HuH-7.5 (cell line): Measurements from ENCODE around the gene RPUSD4.
"Not testable (repeated sequence)": the region's sequence is repeated elsewhere in the genome, so short reads cannot be mapped to it uniquely, and the experiment has no call there.

Source experiments
- DNase-seq: peaks from one replicate; pipeline ENCODE4 v3.0.0; 2011; ENCODE audit warnings: low spot score

Gene RPUSD4

GRCh38 chr11:126211236-126212088, at the start of gene RPUSD4, which contains the start of gene FAM118B:
TSS of gene RPUSD4 (minus strand) at chr11:126211650. CDS start at chr11:126211638, 12 bp downstream.
TSS of gene FAM118B (plus strand) at chr11:126211782. CDS start at chr11:126235002, 23,220 bp downstream.
- peak; percentile 90 for DNase-seq

GRCh38 chr11:126257764-126258163, 46.3 kb upstream of the RPUSD4 start:
- no peak for DNase-seq

GRCh38 chr11:126257144-126257543, 45.7 kb upstream of the RPUSD4 start:
- no peak for DNase-seq

GRCh38 chr11:126256216-126256615, 44.8 kb upstream of the RPUSD4 start:
- no peak for DNase-seq

GRCh38 chr11:126255507-126255906, 44.1 kb upstream of the RPUSD4 start:
- not testable (repeated sequence) for DNase-seq

GRCh38 chr11:126254819-126255218, 43.4 kb upstream of the RPUSD4 start:
- no peak for DNase-seq

- DNase-seq, result no peak
Observed at GRCh38 chr11:126253265-126253664, 41.8 kb upstream of the RPUSD4 start.

GRCh38 chr11:126246636-126247035, 35.2 kb upstream of the RPUSD4 start:
- DNase-seq, result no peak

GRCh38 chr11:126233391-126233790, 21.9 kb upstream of the RPUSD4 start:
- DNase-seq, result no peak

- DNase-seq, result no peak
Observed at GRCh38 chr11:126232683-126233082, 21.2 kb upstream of the RPUSD4 start.

GRCh38 chr11:126231725-126232459, 20.4 kb upstream of the RPUSD4 start:
- DNase-seq, result no peak

- DNase-seq, result no peak
Observed at GRCh38 chr11:126229858-126230540, 18.5 kb upstream of the RPUSD4 start.

GRCh38 chr11:126226334-126227084, 15.1 kb upstream of the RPUSD4 start:
- DNase-seq, result no peak

- no peak for DNase-seq
Observed at GRCh38 chr11:126225295-126225665, 13.8 kb upstream of the RPUSD4 start.

GRCh38 chr11:126224647-126225294, 13.3 kb upstream of the RPUSD4 start:
- no peak for DNase-seq

GRCh38 chr11:126219547-126219946, 8.1 kb upstream of the RPUSD4 start:
- no peak for DNase-seq

GRCh38 chr11:126217491-126217890, 6.0 kb upstream of the RPUSD4 start:
- no peak for DNase-seq

GRCh38 chr11:126216526-126217305, 5.3 kb upstream of the RPUSD4 start:
- DNase-seq, result no peak

- DNase-seq, result no peak
Observed at GRCh38 chr11:126214841-126215240, 3.4 kb upstream of the RPUSD4 start.

- no peak for DNase-seq
Observed at GRCh38 chr11:126214441-126214840, 3.0 kb upstream of the RPUSD4 start.
